SK-N-MC (cell line): Measurements from ENCODE around the gene MYO19.

Experiments
- EZH2 ChIP-seq: fragments of 200-600 bp; sonication (generic); IDR thresholded peaks from one replicate; pipeline ENCODE4 v1.6.1; 2017; ENCODE audit warnings: antibody characterized with exemption
- POLR2AphosphoS5 ChIP-seq: IDR thresholded peaks from 2 replicates; pipeline ENCODE4 v1.6.1; 2012; ENCODE audit warnings: mild to moderate bottlenecking, low read depth, low read length, borderline replicate concordance

DNA sequence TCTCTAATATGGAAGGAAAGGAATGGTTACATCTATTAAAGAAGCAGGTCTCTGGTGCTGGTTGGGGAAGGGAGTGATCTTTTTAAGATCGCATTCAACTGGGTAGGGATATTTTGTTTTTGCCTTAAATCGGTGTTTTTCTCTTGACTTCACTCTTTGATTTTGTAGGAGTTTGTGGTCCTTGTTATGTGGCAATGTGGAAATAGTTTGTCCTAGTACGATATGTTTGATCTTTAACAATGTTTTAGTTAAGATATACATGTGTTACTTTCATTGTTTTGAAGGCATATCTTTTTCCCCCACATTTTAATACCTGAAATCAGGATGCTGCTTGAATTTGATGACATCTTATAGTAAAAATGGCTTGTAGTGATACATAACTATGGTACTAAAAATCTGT lies 18.8 kb upstream of the MYO19 start:
- TF ChIP-seq EZH2 (no peak), POLR2AphosphoS5 (no peak)
